ENCODE data around the gene CARMIL3. TPM values are rescaled to one million over a fixed set of nuclear protein-coding genes. Genes with fewer than 3 reads are reported as not detected.
A peak's percentile ranks its signal among the peaks of the same experiment; 100 is the strongest.

Gene CARMIL3
- total RNA-seq, 1 experiment from 2014 or later: not detected

GRCh38 chr14:24095271-24096068 lies 43.7 kb downstream of the CARMIL3 start:
- intact Hi-C loops (cut with micrococcal nuclease): loop anchor here (2.0 kb wide), 2 partner anchors 13 to 51 kb away; partner anchors contain the start of genes PSME2 and RNF31
- POLR2A ChIA-PET: interaction anchor here (0.7 to 6.4 kb wide), 7 partner anchors 12 to 557 kb away, joined by 3 to 90 read pairs (median 10); partner anchors contain the start of genes DCAF11, EMC9, NRL and RNF31
- no TSS peak for BruUV-seq (replicated peaks)
- peak; percentile 33 for DNase-seq (ENCODE audit: unreplicated experiment)
- Mint-ChIP-seq H3K27ac (ENCODE audit: low read depth, unreplicated experiment) (peak overlapping the region; percentile 92), H3K27me3 (ENCODE audit: insufficient read depth, unreplicated experiment) (no peaks in the 10 kb centered on the region), H3K4me3 (ENCODE audit: unreplicated experiment) (peak overlapping the region; percentile 97), H3K9me3 (ENCODE audit: unreplicated experiment) (no peaks in the 10 kb centered on the region), H3K36me3 (ENCODE audit: insufficient read depth, unreplicated experiment) (peaks cover 22% of the 10 kb centered on the region), H3K4me1 (ENCODE audit: insufficient read depth, unreplicated experiment) (peaks cover 19% of the 10 kb centered on the region)
- CTCF ChIA-PET: interaction anchor here (0.8 to 11.2 kb wide), 9 partner anchors 10 to 195 kb away, joined by 3 to 272 read pairs (median 5); partner anchors contain the start of genes DCAF11, IRF9 and NRL
- TF ChIP-seq, protein P1, sequence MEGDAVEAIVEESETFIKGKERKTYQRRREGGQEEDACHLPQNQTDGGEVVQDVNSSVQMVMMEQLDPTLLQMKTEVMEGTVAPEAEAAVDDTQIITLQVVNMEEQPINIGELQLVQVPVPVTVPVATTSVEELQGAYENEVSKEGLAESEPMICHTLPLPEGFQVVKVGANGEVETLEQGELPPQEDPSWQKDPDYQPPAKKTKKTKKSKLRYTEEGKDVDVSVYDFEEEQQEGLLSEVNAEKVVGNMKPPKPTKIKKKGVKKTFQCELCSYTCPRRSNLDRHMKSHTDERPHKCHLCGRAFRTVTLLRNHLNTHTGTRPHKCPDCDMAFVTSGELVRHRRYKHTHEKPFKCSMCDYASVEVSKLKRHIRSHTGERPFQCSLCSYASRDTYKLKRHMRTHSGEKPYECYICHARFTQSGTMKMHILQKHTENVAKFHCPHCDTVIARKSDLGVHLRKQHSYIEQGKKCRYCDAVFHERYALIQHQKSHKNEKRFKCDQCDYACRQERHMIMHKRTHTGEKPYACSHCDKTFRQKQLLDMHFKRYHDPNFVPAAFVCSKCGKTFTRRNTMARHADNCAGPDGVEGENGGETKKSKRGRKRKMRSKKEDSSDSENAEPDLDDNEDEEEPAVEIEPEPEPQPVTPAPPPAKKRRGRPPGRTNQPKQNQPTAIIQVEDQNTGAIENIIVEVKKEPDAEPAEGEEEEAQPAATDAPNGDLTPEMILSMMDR (IDR thresholded peaks at IDR 0.05; ENCODE audit: unreplicated experiment): no peak

- H3K27me3 Mint-ChIP-seq (ENCODE audit: insufficient read depth, unreplicated experiment): no peaks in the 10 kb centered on the region
- H3K36me3 Mint-ChIP-seq (ENCODE audit: insufficient read depth, unreplicated experiment): peaks cover 30% of the 10 kb centered on the region
- H3K4me1 Mint-ChIP-seq (ENCODE audit: insufficient read depth, unreplicated experiment): peaks cover 19% of the 10 kb centered on the region
- POLR2A ChIA-PET: interaction anchor here (0.6 kb wide), 1 partner anchor 10 kb away, joined by 3 read pairs; no protein-coding TSS in a partner anchor
- TF ChIP-seq, protein P1 (IDR thresholded peaks at IDR 0.05; ENCODE audit: unreplicated experiment): no peak
- H3K4me3 Mint-ChIP-seq (ENCODE audit: unreplicated experiment): peak overlapping the region; percentile 36
- CTCF ChIA-PET: interaction anchor here (0.7 to 11.2 kb wide), 4 partner anchors 9 to 194 kb away, joined by 3 to 272 read pairs (median 3); no protein-coding TSS in a partner anchor
- no peak overlapping the region for H3K27ac Mint-ChIP-seq (ENCODE audit: low read depth, unreplicated experiment)
- no peaks in the 10 kb centered on the region for H3K9me3 Mint-ChIP-seq (ENCODE audit: unreplicated experiment)
- DNase-seq (ENCODE audit: unreplicated experiment): no peak
- intact Hi-C loops (cut with micrococcal nuclease): no loop called here
- no TSS peak for BruUV-seq (replicated peaks)
Measured at GRCh38 chr14:24096545-24097181, 44.9 kb downstream of the CARMIL3 start.

- BruUV-seq (replicated peaks): no TSS peak
Measured at GRCh38 chr14:24098229-24098926, 46.6 kb downstream of the CARMIL3 start.

More at GRCh38 chr14:24098229-24098926, 46.6 kb downstream of the CARMIL3 start:
- POLR2A ChIA-PET: interaction anchor here (0.9 kb wide), 1 partner anchor 47 kb away, joined by 3 read pairs; no protein-coding TSS in a partner anchor
- Mint-ChIP-seq H3K4me1 (ENCODE audit: insufficient read depth, unreplicated experiment) (peaks cover 17% of the 10 kb centered on the region), H3K27ac (ENCODE audit: low read depth, unreplicated experiment) (no peak overlapping the region), H3K9me3 (ENCODE audit: unreplicated experiment) (no peaks in the 10 kb centered on the region), H3K36me3 (ENCODE audit: insufficient read depth, unreplicated experiment) (peaks cover 42% of the 10 kb centered on the region), H3K4me3 (ENCODE audit: unreplicated experiment) (no peak overlapping the region), H3K27me3 (ENCODE audit: insufficient read depth, unreplicated experiment) (no peaks in the 10 kb centered on the region)
- intact Hi-C loops (cut with micrococcal nuclease): no loop called here
- TF ChIP-seq, protein P1 (IDR thresholded peaks at IDR 0.05; ENCODE audit: unreplicated experiment): no peak
- CTCF ChIA-PET: interaction anchor here (0.6 to 11.2 kb wide), 2 partner anchors 8 to 20 kb away, joined by 3 to 272 read pairs; no protein-coding TSS in a partner anchor
- DNase-seq (ENCODE audit: unreplicated experiment): no peak
